Measurements from ENCODE around the gene COL23A1.

Gene COL23A1

GRCh38 chr5:178551468-178551867 is 38.7 kb downstream of the COL23A1 start:
- DNase-seq, result no peak

DNA sequence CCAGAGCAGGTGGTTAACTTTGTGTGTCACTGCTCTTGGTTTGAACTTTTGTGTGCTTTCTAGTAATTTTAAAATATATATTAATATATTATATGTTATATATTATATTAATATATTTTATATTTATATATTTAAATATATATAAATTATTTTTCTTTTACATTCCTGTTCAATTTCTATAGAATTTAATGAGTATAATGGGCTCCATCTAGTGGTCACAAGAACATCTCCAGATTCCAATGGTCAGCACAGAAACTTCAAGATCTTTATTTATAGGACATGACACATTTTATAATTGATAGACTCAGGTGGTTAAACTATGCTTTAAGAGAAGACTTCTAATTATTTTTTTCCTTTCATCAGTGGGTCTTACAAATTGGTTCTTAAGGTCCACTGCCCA is 39.1 kb downstream of the COL23A1 start:
- DNase-seq, result no peak

DNA sequence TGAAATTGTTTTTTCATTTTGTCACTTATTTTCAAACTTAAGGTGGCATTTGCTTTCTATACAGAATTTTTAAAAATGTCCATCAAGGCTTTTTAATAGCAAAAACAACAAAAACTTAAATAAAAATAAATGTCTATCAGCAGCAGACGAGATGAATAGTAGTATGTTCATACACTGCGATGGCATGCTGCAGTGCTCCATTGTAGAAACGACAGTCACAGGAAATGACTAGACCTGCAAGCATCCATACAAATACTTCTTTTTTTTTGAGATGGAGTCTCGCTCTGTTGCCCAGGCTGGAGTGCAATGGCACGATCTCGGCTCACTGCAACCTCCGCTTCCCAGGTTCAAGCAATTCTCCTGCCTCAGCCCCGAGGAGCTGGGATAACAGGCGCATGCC is 41.4 kb downstream of the COL23A1 start:
- DNase-seq, result no peak

DNA sequence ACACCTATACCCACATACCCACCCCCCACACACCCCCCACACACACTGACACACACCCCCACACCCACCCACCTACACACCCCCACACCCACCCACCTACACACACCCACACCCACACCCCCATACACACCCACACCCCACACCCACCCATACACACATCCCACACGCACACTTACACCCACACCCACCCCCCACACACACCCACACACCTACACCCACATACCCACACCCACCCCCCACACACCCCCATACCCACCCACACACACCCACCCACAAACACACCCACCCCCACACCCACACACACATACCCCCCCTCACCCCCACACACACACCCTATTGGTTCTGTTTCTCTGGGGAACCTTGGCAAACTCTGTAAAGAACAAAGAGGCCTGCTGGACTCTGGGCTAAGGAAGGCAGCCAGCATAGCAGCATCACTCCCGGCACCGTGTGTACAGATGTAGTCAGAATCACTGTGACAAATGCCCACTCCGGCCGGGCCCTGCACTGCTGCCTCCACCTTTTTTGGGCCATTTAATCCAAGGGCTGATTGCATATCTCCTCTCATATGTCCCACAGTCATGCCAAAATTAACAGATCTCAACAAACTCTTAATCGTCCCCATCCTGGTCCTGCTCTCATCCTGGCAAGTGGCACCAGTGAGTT is 42.3 kb downstream of the COL23A1 start:
- no peak for DNase-seq

- no peak for DNase-seq
These were observed 43.0 kb downstream of the COL23A1 start for GRCh38 chr5:178547052-178547666.

DNA sequence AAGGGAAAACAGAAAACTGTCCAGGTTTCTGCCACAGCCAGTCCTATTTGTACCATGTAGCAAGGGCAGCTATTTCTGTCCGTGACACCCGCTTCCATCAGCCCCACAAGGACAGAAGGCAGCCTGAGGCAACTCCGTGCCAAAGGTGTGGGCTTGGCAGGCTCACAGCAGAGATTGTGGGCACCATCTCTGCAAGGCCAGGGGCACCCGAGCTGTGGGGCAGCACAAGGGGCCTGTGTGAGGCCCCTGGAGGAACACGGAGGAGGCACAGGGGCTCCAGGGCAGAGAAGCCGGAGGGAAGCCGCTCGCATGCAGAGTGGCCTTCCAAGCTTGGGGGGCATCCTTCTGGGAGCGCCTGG is 43.5 kb downstream of the COL23A1 start:
- no peak for DNase-seq

DNA sequence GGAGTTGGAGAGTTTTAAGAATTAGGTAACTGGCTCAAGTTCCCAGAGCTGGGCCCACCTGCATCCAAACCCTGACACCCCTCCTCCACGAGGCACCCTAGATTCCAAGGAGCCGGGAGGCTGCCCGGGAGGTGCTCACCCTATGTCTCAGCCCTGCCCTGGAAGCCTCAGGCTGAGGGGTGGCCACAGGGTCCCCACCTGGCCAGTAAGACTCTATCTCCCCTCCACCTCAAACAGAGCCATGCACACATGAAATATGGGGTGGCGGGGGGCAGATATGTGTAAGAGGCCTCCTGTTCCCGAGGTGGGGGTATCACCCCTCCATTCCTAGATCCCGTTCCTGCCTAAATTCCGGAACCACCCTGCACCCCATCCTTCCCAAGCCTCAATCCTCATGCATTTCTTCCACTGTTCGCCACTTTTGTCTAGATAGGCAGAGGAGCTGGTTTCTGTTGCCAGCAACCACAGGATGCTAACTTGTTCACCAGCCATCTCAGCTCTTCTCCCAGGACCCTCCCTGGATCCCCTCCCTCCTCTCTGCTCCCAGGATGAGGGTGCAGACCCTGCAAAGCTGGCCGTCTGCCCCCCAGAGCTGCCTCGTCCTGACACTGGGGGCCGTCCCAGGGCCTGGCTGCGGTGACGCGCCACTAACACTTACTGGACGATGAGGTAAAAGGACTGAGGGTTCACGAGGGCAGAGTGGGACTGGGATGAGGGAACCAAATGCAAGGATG is 44.1 kb downstream of the COL23A1 start:
- no peak for DNase-seq

DNA sequence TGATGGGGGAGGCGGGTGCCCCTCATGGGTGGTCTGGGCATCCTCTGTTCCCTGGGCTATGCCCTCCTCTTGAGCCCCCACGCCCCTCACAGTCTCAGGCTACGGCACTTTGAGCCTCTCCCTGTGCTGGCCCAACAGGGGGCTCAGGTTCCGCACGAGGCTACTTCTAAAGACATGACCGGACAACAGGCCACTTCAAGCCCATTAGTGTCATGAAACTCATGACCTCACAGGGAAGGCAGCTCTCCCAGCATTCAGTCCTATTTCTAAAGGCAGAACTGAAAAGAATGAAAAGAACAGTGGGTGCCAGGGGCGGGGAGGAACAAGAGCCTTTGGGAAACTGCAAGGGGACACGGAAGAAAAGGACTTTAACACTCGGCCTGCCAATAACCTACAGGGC is 45.0 kb downstream of the COL23A1 start:
- DNase-seq, result no peak

DNA sequence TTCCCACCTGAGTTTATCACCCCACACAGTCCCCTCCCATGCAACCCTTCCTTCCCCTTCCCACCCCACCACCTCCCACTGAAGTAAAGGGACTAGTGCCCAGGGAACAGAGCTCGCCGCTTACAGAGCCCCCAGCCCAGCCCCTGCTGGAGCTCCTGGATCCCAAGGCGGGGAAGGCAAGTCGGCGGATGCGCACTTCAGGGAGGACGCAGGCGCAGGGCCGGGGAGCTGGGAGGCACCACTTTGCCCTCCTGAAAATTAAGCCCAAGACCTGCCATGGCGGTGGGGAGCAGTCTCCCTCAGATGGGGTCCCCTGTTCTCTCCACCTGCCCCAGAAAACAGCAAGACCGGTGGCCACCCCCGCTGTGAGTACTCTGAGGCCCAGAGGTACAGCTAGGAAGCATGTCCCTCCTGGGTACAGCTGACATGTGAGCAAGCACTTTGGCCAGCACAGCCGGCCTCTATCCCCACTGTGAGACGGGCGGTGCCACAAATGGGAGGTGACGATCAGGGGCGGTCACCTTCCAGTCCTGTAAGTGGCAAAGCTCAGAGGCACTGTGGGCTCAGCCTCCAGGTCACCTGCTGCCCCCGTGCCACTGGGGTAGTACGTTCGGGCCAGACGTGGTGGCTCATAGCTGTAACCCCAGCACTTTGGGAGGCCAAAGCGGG is 45.9 kb downstream of the COL23A1 start:
- no peak for DNase-seq

- no peak for DNase-seq
These were observed 47.7 kb downstream of the COL23A1 start for GRCh38 chr5:178542455-178542854.

DNA sequence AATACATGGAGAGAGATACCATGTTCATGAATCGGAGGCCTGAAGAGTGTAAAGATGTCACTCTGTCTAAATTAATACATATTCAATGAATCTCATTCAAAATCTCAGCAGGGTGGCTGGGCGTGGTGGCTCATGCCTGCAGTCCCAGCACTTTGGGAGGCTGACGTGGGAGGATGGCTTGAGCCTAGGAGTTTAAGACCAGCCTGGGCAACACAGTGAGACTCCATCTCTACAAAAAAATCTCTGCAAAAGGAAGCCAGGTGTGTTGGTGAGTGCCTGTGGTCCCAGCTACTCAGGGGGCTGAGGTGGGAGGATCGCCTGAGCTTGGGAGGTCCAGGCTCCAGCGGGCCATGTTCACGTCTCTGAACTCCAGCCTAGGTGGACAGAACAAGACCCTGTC is 49.7 kb downstream of the COL23A1 start:
- no peak for DNase-seq

GRCh38 chr5:178538741-178539229 is 51.4 kb downstream of the COL23A1 start:
- DNase-seq, result no peak

DNA sequence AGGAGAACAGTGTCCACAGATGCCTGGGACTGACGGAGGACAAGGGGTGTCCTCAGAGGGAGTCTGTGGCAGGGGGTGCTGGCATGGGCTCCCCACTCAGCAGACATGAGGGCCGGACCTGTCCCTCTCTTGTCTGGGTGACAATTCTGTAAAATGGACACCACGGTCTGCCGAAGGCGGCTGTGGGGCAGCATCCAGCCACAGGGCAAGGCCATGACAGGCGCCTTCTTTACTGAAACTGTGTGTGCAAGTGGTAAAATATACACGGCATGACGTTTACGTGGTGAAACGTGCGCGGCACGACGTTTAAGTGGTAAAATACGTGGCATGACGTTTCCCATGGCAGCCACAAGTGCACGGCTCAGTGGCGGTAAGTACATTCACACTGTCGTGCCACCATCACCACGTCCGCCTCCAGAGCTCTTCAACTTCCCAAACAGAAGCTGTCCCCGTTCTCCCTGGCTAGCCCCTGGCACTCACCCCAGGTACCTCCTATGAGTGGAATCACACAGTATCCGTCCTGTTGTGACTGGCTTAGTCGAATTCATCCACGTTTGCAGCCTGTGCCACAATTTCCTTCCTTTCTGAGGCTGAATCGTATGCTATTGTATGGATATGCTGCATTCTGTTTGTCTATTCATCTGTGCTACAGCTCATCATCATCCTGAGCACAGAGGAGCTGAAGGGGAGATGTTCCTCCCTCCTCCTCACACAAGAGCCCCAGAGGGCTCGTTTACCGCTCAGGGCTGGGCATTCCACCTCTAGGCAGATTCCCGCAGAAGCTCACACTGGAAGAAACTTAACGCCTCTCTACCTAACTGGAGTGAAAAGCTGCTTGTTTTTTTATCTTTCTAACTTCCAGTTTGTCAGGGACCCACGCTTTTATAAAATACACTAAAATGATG is 52.5 kb downstream of the COL23A1 start:
- no peak for DNase-seq

DNA sequence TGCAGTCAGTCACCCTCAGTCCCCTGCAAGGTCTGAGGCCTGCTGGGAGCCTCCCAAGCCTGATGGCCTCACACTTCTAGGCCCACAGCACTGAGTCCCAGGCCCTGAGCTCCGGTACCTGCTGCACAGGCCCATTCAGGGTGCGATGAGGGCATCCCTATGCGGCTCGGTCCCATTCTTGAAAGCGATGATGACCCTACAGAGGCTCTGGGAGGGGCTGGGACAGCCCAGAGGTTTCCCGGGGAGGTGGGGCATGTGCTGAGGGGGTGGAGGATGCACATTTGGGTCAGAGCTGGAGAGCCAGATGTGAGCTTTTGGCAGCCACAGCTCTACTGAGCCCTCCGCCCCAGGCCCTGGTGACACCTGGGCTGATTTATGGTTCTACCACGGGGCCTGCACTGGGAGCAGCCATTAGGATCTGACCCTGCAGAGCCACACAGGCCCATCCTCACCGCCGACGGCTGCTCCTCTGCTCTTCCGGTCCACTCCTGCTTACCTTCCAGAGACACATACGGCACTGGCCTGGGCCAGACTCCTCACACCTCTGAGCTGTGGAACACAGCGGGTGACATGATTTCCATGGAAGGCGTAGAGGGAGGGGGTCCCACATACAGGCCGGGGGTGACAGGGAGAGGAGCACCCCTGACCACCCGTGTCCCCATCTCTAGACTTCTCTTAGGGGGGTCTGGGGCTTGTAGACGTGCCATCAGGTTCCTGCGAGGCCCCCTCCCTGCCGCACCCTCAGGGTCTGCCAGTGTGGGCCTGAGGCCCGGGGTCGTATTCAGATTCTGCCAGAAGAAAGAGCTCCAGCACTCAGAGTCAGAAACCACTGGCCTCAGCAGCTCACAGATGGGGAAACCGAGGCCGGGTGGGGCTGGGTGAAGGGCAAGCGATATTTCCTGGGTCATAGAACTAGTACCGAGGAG is 53.4 kb downstream of the COL23A1 start:
- no peak for DNase-seq

DNA sequence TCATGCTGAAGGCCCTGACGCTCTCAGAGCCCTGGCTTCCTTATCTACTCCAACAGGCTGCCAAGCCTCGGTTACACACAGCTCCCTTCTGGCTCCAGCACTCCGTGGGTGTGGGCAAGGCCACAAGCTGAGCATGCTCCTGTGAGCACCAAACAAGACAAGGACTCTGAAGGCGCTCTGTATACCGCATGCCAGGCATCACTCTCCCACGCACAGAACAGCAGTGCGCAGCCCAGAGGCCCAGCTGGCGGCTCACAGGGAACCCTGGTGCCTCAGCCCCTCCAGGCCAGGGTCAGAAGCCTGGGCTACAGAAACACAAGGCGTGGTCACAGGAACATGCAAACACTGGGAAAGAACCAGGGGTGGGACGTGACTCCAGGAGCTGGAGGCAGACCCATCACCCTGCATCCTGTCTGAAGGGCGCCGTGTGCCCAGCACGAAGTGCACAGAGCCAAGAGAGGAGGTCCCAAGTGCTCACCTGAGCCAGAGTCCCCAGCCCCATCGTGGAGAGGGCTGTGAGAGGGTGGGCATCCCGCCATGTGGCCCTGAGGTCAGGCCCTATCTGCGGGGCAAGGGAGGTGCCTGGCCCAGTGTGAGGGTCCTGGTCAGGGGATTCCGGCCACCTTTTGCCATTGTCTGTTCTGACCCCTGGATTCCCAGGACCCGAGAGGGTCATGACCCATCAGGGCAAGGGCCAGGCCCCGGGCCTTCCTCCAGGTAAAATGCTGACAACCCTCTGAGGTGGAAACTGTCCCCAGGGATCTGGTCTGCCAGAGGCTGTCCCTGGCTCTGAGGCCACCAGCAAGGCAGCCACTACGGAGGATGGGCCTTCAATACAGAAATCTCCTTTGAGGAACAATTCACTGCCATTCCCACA is 54.7 kb downstream of the COL23A1 start:
- no peak for DNase-seq

GRCh38 chr5:178533136-178533535 is 57.1 kb downstream of the COL23A1 start:
- no peak for DNase-seq

DNA sequence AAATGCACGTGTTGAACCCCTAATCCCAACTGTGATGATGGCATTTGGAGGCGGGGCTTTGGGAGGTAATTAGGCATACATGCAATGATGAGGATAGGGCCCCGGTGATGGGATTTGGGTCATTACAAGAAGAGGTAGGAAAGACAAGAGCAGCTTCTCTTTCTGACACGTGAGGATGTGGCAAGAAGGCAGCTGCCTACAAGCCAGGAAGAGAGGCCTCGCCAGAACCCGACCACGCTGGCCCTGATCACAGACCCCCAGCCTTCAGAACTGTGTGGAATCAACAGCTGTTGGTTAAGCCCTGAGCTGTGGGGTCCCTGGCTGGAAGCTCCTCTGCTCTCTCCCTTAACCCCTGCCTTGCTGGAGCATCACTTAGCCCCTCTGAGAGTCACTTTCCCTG is 57.5 kb downstream of the COL23A1 start:
- no peak for DNase-seq

- DNase-seq, result no peak
These were observed 58.0 kb downstream of the COL23A1 start for GRCh38 chr5:178532236-178532635.

DNA sequence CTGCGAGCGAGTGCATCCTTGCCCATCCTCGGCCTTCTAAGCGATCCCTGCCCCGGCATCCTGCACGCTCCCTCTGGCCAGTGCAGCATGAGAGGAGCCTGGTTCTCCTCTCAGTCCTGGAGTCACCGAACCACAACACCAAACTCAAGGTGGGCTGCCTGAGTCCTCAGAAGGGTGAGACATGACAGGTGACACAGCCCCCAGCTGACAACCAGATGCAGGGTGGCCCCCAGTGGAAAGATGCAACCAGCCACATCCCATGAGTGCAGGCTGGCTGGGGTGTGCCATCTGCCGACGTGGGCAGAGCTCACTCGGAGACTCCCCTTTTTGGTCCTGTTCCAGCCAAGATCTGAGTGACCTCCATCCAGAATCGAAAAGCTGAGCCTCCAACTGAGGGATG is 58.4 kb downstream of the COL23A1 start:
- no peak for DNase-seq

DNA sequence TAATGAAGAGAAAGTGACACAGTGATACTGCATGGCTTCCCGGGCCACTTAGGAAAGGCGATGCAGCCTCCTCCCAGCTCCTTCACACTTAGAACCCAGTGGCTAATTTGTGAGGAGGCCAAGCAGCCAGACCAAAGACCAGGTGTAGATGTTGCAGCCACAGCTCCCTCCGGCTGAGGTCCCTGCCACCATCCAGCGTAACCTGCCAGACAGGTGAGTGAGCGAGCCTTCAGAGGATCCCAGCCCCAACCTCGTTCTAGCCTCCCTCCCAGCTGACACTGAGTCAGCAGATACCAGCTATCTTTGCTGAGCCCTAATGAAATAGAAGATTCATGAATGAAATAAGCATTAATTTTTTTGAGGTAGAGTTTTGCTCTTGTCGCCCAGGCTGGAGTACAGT is 59.7 kb downstream of the COL23A1 start:
- no peak for DNase-seq

All from NCI-H524 treated with DMSO at 0.1 percent for 48 hours (cell line).